SKM-1 treated with dmso at 0.1 percent for 144 hours (cell line): Measurements from ENCODE around the gene KRT12.
"Not testable (repeated sequence)": the region's sequence is repeated elsewhere in the genome, so short reads cannot be mapped to it uniquely, and the experiment has no call there.

Experiments used
- DNase-seq: peaks from one replicate; lab custom pipeline; 2025; ENCODE audit not compliant: unreplicated experiment; lab: John Stamatoyannopoulos, UW

Gene KRT12

DNA sequence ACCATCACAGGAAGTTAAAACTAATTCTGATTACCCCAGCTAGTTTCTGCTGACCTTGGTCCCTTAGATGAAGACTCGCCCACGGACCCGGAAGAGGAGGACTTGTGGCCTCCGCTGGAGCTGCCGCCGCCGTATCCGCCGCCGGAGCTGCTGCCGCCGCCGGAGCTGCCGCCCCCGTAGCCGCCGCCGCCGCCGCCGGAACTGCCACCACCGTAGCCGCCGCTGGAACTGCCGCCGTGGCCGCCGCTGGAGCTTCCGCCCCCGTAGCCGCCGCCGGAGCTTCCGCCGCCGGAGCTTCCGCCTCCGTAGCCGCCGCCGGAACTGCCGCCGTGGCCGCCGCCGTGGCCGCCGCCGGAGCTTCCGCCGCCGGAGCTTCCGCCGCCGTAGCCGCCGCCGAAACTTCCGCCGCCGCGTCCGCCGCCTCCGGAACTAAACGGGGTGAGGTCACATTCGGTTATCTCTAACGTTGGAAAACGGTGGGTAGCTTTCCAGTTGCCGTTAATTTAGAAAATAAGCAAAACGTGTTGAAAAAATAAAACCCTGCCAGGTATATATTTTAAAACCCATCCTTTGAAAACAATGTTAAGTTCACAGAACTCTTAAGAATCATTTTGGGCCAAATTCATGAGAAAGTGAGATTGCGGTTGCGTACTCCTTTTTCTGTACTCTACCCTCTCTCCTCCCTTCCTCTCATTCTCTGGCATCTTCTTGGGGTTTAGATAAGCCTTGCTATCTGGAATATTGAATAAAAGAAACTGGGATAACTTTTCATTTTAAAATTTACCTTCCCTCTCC, 48.1 kb downstream of the KRT12 start:
- DNase-seq: peak; percentile 54

DNA sequence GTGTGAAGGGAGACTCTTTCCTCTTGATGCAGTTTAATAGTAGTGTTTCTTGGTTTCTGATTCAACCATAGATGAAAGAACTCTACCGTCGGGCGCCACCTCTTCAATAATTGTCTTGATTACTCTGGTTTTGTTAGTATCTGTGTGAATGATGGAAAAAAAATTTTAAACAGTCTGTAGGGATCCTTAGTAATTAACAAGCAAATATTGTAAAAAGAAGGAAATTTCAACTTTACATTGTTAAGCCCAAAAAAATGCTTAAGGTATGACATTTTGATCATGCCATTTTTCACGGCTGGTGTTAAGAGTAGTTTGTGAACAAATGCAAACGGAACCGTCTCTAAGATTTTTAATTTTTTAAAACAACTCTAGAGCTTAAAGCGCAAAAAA, 48.7 kb downstream of the KRT12 start:
- DNase-seq: no peak

DNA sequence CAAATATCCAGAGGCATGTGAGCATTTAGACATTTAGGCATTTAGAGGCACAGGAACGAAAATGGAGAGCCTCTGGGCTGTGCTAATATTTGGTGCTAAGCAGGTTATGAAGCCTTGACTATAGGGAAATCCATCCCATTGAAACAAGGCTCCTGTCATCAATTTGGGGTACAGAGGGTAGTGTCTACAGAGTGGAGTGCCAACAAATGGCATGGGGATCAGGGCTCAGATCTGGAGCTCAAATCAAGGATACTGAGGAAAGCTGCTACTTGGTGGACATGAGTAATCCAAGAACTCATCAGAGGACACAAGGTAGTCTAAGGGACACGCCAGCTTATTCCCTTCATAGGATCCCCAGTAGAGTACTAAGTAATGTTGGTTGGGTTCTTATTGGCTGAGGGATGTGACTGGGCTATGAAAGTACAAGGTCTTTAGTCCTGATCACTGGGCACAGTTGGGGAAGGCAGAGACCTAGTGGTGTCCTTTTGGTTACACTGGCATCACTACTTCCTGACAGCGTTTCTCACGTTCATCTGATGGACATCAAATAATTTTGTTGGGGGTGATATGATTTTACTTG, 49.8 kb downstream of the KRT12 start:
- no peak for DNase-seq

DNA sequence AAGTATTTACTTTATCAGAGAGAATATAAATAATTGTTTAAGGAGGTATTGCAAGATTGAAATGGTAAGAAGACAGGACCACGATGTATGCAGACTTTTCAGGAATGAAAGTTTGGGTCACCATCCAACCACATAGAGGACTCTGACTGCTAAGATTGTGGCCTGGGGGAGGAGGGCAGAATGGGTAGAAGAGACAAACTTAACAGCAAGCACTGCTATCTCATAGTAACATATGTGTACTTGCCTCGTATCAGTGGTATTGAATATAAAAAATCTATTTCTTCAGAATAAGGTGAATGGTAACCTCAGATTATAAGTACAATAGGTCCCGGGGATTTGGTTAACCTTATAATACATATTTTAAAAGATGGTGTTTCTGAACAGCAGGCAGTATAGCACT, 50.5 kb downstream of the KRT12 start:
- DNase-seq: no peak

DNA sequence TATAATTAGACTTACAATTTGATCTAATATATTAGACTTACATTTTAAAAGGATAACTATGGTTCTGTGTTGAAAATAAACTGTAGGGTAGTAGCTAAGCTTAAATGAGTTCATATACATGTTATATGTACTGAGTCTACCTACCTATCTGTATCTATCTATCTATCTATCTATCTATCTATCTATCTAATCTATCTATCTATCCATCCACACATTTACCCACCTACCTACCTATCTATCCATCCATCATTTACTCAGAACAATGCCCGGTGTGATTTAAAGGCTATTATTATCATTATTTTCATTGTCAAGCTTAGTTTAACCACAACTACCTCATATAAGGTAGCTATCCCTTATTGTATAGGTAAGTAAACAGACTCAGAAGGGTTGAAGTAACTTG, 51.6 kb downstream of the KRT12 start:
- no peak for DNase-seq

DNA sequence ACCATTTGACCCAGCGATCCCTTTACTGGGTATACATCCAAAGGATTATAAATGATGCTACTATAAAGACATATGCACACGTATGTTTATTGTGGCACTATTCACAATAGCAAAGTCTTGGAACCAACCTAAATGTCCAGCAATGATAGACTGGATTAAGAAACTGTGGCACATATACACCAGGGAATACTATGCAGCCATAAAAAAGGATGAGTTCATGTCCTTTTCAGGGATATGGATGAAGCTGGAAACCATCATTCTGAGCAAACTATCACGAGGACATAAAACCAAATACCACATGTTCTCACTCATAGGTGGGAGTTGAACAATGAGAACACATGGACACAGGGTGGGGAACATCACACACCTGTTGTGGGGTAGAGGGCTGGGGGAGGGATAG, 52.4 kb downstream of the KRT12 start:
- not testable (repeated sequence) for DNase-seq

DNA sequence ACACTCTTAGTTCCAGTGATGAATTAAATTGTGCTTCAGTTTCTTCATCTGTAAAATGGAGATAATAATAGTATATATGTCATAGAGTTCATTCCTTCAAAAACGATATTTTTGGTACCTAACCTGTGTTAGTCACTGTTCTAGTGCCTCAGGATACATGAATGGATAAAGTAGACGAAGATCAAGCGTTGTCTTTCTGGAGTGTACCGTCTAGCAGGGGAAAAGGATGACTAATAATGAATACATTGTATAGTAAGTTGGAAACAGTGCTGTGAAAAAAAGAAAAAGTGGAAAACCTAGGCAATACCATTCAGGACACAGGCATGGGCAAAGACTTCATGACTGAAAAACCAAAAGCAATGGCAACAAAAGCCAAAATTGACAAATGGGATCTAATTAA, 53.2 kb downstream of the KRT12 start:
- no peak for DNase-seq

DNA sequence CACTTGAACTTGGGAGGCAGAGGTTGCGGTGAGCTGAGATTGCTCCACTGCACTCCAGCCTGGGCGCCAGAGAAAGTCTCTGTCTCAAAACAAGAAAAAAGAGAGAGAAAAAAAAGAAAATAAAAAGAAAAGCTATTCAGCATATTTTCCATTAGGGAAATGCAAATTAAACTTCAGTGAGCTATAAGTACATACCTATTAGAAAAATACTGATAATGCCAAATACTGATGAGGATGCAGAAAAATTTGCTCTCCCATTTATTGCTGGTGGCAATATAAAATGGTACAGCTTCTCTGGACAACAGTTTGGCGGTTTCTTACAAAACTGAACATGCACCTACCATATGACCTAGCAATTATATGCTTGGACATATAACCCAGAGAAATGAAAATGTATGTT, 54.4 kb downstream of the KRT12 start:
- DNase-seq: no peak
